Hepatocyte (in vitro differentiated cells): ENCODE data around the gene TXNDC2.

Experiments used
- EZH2 ChIP-seq: fragments of 200-600 bp; sonication (generic); IDR thresholded peaks from 2 replicates; pipeline ENCODE4 v1.6.1; 2016; ENCODE audit warnings: antibody characterized with exemption, mild to moderate bottlenecking, borderline replicate concordance
- EZH2phosphoT487 ChIP-seq: fragments of 200-600 bp; sonication (generic); IDR thresholded peaks from one replicate; pipeline ENCODE4 v1.6.1; 2018; ENCODE audit warnings: antibody characterized with exemption, mild to moderate bottlenecking, low read depth, moderate library complexity; ENCODE audit not compliant: unreplicated experiment, severe bottlenecking
- TF ChIP-seq, protein P1 (sequence below): fragments of 200-600 bp; sonication (generic); IDR thresholded peaks from 2 replicates; pipeline ENCODE4 v1.5.1; 2016; ENCODE audit warnings: antibody characterized with exemption, mild to moderate bottlenecking; ENCODE audit not compliant: poor library complexity

- no peak for TF ChIP-seq EZH2phosphoT487
- TF ChIP-seq, protein P1, sequence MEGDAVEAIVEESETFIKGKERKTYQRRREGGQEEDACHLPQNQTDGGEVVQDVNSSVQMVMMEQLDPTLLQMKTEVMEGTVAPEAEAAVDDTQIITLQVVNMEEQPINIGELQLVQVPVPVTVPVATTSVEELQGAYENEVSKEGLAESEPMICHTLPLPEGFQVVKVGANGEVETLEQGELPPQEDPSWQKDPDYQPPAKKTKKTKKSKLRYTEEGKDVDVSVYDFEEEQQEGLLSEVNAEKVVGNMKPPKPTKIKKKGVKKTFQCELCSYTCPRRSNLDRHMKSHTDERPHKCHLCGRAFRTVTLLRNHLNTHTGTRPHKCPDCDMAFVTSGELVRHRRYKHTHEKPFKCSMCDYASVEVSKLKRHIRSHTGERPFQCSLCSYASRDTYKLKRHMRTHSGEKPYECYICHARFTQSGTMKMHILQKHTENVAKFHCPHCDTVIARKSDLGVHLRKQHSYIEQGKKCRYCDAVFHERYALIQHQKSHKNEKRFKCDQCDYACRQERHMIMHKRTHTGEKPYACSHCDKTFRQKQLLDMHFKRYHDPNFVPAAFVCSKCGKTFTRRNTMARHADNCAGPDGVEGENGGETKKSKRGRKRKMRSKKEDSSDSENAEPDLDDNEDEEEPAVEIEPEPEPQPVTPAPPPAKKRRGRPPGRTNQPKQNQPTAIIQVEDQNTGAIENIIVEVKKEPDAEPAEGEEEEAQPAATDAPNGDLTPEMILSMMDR: no peak
- TF ChIP-seq EZH2: no peak
Measured at GRCh38 chr18:9931146-9931545, 45.4 kb downstream of the TXNDC2 start.
